GM21360 (cell line): Measurements from ENCODE around the gene PKIG.

ENCODE experiments used
- ATAC-seq: cut with Tn5 transposase; IDR thresholded peaks from one replicate; pipeline ENCODE4 v1.9.1; 2021; ENCODE audit warnings: mild to moderate bottlenecking, moderate library complexity; ENCODE audit not compliant: unreplicated experiment

The PKIG gene

DNA sequence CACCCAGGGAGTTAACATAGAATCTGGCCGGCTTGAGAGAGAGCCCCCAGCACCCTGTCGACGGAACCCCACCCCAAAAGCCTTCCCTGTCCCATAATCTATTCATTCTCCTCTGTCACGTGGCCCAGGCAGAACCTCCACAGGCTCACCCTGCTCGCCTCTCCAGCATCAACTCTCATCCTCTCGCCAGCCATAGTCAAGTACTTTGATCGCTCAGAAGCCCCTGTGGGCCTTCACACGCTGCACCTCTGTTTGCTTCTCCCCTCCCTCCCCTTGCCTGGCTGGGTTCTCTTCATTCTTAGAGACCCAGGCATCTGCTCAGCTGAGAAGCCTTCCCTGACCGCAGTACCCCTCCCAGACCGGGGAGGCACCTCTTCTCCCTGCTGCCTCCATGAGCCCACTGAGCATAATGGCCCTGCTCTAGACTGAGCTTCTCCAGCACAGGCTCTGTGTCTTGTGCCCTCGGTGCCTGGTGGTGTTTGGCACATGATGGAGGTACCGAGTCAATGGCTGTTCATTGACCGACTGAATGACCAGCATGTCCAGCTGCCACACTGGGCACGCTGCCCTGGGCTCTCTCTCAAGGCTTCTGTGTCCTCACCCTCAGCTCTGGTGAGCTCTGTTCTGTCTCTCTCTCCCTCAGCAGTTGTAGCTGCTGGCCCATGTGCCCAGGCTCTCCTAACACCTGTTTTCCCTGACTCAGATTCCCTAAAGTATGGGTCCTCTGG is 33.7 kb downstream of the PKIG start:
- no peak for ATAC-seq

DNA sequence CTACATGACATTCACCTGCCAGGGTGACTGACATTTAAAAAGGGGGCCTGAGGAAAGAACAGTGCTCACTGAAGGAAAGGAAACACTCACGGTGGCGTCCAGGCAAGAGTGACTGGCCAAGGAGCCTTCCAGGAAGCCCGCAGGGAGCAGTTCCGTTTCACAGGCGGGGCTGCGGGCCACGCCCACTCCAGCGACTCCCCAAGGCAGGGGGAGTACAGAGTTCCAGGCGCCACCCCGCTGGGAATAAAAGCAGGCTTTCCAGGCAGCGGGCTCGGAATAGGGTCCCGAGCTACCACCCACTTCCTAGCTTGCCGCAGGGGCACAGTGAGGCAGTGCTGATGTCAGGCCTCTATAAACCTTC is 34.2 kb downstream of the PKIG start:
- no peak for ATAC-seq

DNA sequence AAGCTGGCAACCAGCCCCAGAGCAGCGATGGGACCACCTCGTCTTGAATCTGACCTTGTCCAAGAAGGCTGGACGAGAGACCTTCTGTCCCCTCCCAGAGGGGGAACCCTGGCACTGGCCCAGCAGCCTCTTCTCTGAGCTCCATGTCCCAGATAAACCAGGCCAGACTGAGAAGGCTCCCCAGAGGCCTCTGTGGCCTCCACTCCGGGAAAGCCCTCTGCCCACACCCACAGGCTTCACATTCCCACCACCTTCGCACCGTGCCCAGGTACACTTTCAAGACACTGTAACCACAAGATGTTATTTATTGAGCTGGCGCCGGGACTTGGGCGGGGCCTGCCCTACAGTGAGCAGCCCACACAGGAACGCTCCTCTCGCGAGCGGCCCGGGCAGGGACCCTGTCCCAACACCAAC is 35.9 kb downstream of the PKIG start:
- no peak for ATAC-seq

DNA sequence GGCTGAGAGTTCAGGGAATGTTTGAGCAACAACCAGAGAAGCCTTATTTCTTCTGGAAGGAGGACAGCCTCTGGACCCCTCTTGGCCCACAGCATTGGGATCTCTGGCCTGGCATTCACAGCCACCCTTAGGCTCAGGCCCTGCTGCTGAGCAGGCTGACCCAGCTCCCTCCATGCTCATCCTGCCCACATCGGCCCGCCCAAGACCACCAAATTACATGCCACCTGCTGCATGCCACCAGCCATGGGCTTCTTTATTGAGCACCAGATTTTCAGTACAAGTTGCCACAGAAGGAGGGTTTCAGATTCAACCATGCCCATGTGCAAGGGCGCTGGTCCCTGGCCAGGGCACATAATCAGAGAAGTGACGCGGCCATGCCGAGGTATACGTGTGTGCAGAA is 36.9 kb downstream of the PKIG start:
- ATAC-seq: no peak

- ATAC-seq: no peak
These were observed 37.7 kb downstream of the PKIG start for GRCh38 chr20:44620030-44620429.

DNA sequence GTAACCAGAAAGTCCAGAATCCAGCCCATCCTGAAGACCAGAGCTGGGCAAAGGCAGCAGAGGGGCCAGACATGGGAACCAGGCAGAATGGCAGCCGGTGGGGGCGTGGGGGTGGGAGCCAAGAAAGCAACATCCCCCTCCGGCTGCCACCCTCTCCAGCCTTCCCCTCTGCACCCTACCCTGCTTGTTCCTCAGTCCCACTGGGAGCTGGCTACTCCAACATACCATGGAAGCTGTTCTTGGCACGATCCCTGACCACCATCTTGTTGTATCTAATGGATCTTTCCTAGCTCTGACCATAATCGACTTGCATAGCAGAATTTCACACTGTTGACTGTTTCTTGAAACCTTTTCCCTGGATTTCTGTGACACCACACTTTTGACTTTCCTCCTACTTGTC is 38.9 kb downstream of the PKIG start:
- no peak for ATAC-seq

- no peak for ATAC-seq
These were observed 39.6 kb downstream of the PKIG start for GRCh38 chr20:44621939-44622338.

DNA sequence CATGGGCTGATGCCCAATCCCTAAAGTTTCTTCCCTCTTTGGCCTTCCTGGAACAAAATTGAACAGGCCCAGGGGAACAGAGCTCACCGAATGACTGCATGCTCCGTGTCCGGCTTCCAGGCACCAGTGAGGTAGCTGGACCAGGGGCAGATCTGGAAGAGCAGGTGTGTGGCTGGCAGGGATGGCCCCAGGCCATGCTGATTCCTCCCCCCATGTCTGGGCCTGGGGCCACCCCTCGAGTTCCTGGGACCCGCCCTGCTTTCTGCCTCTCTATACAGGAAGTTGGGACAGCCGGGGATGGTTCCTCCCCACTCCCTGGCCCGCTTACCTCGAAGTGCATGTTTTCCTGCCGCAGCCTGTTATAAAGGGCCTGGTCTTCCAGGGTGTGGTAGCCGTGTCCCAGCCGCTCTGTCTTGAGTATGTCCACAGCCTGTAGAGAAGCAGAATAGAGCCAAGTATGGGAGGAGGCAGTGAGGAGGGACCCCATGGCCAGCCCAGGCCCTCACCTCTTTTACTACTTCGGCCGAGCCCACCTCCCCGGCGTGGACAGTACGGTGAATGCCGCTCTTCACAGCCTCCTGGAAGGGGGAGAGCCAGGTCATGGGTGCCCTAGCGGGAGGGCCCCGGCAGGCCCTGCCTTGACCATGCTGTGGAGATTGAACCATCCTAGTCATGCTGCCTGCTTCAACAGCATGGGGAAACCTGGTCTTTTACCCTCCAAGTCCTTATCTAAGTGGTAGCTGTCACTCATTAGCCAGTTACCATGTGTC is 40.3 kb downstream of the PKIG start:
- no peak for ATAC-seq

DNA sequence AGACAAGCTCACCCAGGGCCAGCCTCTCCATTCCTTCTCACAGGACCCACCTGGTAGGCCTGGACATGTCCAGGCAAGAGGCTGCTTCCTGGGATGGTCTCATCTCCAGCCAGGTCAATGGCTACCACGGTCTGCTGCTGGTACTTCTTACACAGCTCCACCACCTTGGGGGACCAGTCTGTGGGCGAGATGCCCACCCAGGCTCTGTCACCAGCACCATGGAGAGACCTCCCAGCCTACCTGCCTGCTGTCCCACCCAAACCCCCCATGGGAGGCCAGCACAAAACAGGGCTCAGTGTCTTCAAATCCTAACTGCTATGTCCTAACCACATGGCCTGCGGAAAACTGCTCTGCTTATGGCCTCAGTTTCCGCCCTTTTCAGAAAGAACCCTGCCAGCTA is 41.8 kb downstream of the PKIG start:
- ATAC-seq: no peak

- ATAC-seq: no peak
These were observed 42.4 kb downstream of the PKIG start for GRCh38 chr20:44624743-44625271.

DNA sequence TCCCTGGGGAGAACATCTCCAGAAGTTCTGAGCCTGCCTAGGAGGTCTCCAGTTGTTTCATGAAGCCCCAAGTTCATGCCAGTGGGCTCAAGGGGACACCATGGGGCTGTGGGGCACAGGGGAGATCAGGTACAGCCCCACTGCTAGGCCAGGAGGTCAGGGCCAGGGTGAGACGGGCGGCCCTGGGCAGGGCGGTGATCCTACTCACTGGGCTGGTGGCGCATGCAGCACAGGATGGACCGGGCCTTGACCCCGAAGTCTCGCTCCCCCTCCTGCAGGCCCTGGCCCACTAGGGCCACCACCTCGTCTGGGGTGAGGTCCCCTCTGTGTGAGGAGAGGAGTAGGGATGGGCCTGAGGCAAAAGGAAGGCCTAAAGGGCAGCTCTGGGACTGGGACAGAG is 43.0 kb downstream of the PKIG start:
- no peak for ATAC-seq

DNA sequence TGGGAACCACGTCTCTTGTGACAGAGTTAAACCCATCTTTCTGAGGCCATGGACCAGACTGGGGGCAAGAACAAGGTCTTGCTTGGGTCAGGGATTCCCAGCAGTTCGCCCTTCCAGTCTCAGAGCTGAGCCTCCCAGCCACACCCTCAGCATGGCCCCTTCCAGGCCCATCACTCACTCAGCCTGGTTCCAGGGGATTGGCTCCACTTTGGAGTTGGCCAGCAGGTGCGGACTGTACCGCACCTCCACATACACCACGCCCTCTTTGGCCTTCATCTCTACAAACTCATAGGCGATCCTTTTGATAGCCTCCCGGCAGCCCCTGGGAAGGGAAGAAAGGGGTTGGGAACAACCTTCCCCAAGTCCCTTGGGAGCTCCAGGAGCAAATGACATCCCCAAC is 43.9 kb downstream of the PKIG start:
- no peak for ATAC-seq

GRCh38 chr20:44627364-44628010 is 45.1 kb downstream of the PKIG start:
- no peak for ATAC-seq

- ATAC-seq: no peak
These were observed 46.6 kb downstream of the PKIG start for GRCh38 chr20:44629017-44629385.

- no peak for ATAC-seq
These were observed 47.2 kb downstream of the PKIG start for GRCh38 chr20:44629542-44629941.

DNA sequence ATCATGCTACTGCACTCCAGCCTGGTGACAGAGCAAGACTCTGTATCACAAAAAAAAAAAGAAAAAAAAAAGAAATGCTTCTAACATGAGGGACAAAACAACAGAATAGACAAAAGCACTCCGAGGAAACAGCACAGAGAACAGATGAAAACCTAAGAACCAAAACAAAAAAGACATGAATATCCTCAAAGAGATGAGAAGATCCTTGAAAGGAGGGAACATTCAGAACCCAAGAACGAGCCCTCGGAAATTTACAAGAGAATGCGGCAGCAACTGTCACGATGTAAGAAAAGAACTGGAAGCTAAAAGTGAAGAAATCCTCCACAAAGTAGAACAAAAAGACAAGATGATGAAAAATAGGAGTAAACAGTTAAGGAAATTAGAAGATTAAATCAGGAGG is 47.9 kb downstream of the PKIG start:
- no peak for ATAC-seq

DNA sequence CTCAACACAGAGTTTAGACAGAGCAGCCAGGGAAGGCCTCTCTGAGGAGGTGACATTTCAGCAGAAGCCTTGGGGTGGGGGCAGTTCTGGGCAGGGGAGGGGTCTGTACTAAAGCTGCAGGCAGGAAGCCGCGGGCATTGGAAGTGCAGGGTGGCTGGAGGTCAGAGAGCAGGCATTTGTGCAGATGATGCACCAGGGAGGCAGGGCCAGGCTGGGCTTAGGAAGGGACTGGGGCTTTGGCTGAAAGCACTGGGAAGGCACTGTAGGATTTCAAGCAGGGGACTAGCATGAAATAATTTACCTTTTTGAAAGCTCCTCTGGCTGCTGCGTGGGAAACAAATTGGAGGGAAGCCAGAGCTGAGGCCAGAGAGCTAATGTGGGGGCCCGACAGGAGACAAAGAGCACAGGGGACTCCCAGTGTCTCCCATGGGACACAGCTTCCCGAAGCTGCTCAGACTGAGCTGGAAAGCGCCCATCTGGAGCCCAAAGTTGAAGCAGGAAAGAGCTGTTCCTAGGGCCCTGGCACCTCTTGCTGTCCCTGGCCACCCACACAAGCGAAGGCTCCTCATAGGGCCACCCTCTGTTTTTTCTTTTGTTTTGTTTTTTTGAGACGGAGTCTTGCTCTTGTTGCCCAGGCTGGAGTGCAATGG is 49.8 kb downstream of the PKIG start:
- no peak for ATAC-seq

DNA sequence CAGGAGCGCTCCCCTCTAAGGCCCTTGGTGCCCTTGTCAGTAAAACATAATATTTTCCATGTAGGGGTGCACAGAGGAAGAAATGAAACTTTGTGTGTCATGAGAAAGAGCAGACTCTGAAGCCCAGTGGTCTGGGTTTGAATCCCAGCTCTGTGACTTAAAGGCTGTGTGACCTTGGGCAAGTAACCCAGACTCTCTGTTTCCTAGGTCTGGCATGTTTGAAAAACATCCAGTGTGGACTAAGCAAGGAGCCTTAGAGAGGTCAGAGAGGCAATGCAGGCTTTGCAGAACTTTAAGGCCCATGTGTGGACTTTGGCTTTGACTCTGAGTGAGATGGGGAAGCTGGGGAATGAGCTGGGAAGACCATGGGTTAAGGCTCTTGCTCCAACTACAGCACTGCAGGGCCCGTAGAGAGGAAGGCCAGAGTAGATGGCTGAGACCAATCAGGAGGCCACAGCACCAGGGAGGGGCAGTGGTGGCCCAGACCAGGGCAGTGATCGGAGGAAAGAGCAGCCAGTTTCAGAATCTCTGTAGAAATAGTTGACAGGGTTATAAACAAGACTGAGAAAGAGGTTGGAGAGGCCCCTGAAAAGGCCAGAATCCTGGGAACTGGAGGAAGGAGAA is 50.9 kb downstream of the PKIG start:
- ATAC-seq: no peak

- no peak for ATAC-seq
These were observed 51.7 kb downstream of the PKIG start for GRCh38 chr20:44633872-44634600.

GRCh38 chr20:44635877-44636276 is 53.5 kb downstream of the PKIG start:
- ATAC-seq: no peak
